ENCODE results near the gene AKAP8. TPM values are rescaled to one million over a fixed set of nuclear protein-coding genes. Genes with fewer than 3 reads are reported as not detected.

AKAP8 gene
- polyA plus RNA-seq, 1 donor from 2014 or later, result 22.7 TPM

- TF ChIP-seq POLR2AphosphoS5 (IDR thresholded peaks at IDR 0.05) (no peak), EP300 (conservative IDR thresholded peaks at IDR 0.05; ENCODE audit: poor library complexity, severe bottlenecking) (no peak), MXI1 (conservative IDR thresholded peaks at IDR 0.05; ENCODE audit: poor library complexity, severe bottlenecking) (no peak), TAF1 (IDR thresholded peaks at IDR 0.05; ENCODE audit: low read depth) (no peak), REST (IDR thresholded peaks at IDR 0.05; ENCODE audit: borderline replicate concordance) (no peak), EZH2 (IDR thresholded peaks at IDR 0.05; ENCODE audit: borderline replicate concordance, insufficient read depth, low read length, poor library complexity, severe bottlenecking) (no peak), RAD21 (conservative IDR thresholded peaks at IDR 0.05) (no peak), SMC3 (conservative IDR thresholded peaks at IDR 0.05; ENCODE audit: poor library complexity) (no peak)
- TF ChIP-seq, protein P1, sequence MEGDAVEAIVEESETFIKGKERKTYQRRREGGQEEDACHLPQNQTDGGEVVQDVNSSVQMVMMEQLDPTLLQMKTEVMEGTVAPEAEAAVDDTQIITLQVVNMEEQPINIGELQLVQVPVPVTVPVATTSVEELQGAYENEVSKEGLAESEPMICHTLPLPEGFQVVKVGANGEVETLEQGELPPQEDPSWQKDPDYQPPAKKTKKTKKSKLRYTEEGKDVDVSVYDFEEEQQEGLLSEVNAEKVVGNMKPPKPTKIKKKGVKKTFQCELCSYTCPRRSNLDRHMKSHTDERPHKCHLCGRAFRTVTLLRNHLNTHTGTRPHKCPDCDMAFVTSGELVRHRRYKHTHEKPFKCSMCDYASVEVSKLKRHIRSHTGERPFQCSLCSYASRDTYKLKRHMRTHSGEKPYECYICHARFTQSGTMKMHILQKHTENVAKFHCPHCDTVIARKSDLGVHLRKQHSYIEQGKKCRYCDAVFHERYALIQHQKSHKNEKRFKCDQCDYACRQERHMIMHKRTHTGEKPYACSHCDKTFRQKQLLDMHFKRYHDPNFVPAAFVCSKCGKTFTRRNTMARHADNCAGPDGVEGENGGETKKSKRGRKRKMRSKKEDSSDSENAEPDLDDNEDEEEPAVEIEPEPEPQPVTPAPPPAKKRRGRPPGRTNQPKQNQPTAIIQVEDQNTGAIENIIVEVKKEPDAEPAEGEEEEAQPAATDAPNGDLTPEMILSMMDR (IDR thresholded peaks at IDR 0.05; ENCODE audit: poor library complexity, severe bottlenecking), result no peak
- no peaks in the 10 kb centered on the region for H4K20me1 ChIP-seq (ENCODE audit: insufficient read depth)
Measured at GRCh38 chr19:15393963-15394362, 14.4 kb upstream of the AKAP8 start.

GRCh38 chr19:15390814-15391213 is 11.2 kb upstream of the AKAP8 start:
- no peaks in the 10 kb centered on the region for H3K9me3 ChIP-seq (ENCODE audit: low read length)
- no peaks in the 10 kb centered on the region for H4K20me1 ChIP-seq (ENCODE audit: insufficient read depth)
- no peak overlapping the region for H2AFZ ChIP-seq (ENCODE audit: low read depth, low read length)
- no peaks in the 10 kb centered on the region for H3K27me3 ChIP-seq (ENCODE audit: insufficient read depth, low read depth, low read length)
- H3F3A ChIP-seq (ENCODE audit: insufficient read depth, low read length, poor library complexity, severe bottlenecking), result no peaks in the 10 kb centered on the region
- no peak overlapping the region for H3K4me2 ChIP-seq (ENCODE audit: low read length)
- no peaks in the 10 kb centered on the region for H3K36me3 ChIP-seq (ENCODE audit: insufficient read depth, low read length)
- no peak overlapping the region for H3K4me3 ChIP-seq (ENCODE audit: low read length)
- no peak for TF ChIP-seq MXI1 (conservative IDR thresholded peaks at IDR 0.05; ENCODE audit: poor library complexity, severe bottlenecking)
- TF ChIP-seq EZH2 (IDR thresholded peaks at IDR 0.05; ENCODE audit: borderline replicate concordance, insufficient read depth, low read length, poor library complexity, severe bottlenecking), result no peak
- TF ChIP-seq, protein P1 (IDR thresholded peaks at IDR 0.05; ENCODE audit: poor library complexity, severe bottlenecking), result no peak
- TF ChIP-seq TAF1 (IDR thresholded peaks at IDR 0.05; ENCODE audit: low read depth), result no peak
- no peak for TF ChIP-seq REST (IDR thresholded peaks at IDR 0.05; ENCODE audit: borderline replicate concordance)
- no peak for TF ChIP-seq POLR2AphosphoS5 (IDR thresholded peaks at IDR 0.05)
- no peak for TF ChIP-seq SMC3 (conservative IDR thresholded peaks at IDR 0.05; ENCODE audit: poor library complexity)
- no peak for TF ChIP-seq RAD21 (conservative IDR thresholded peaks at IDR 0.05)
- TF ChIP-seq EP300 (conservative IDR thresholded peaks at IDR 0.05; ENCODE audit: poor library complexity, severe bottlenecking), result no peak
- H3K27ac ChIP-seq (ENCODE audit: low read length), result no peak overlapping the region
- no peak overlapping the region for H3K9ac ChIP-seq (ENCODE audit: low read length)
- H3K9me2 ChIP-seq (ENCODE audit: insufficient read depth, low read length), result no peaks in the 10 kb centered on the region
- H3K79me2 ChIP-seq (replicated peaks; ENCODE audit: insufficient read depth, low read length), result peaks cover 28% of the 10 kb centered on the region

More at GRCh38 chr19:15393963-15394362, 14.4 kb upstream of the AKAP8 start:
- H3K9me2 ChIP-seq (ENCODE audit: insufficient read depth, low read length), result no peaks in the 10 kb centered on the region
- no peak overlapping the region for H3K27ac ChIP-seq (ENCODE audit: low read length)
- no peak overlapping the region for H2AFZ ChIP-seq (ENCODE audit: low read depth, low read length)
- no peaks in the 10 kb centered on the region for H3F3A ChIP-seq (ENCODE audit: insufficient read depth, low read length, poor library complexity, severe bottlenecking)
- no peaks in the 10 kb centered on the region for H3K9me3 ChIP-seq (ENCODE audit: low read length)
- H3K79me2 ChIP-seq (replicated peaks; ENCODE audit: insufficient read depth, low read length), result peaks cover 19% of the 10 kb centered on the region
- H3K27me3 ChIP-seq (ENCODE audit: insufficient read depth, low read depth, low read length), result no peaks in the 10 kb centered on the region
- H3K4me2 ChIP-seq (ENCODE audit: low read length), result no peak overlapping the region
- H3K9ac ChIP-seq (ENCODE audit: low read length), result no peak overlapping the region
- no peaks in the 10 kb centered on the region for H3K36me3 ChIP-seq (ENCODE audit: insufficient read depth, low read length)
- no peak overlapping the region for H3K4me3 ChIP-seq (ENCODE audit: low read length)

Measured in neural cell (in vitro differentiated cells).